GM18505 (cell line): ENCODE measurements around the gene KIF26A.

Experiments used
- ATAC-seq: cut with Tn5 transposase; IDR thresholded peaks from one replicate; pipeline ENCODE4 v1.9.1; 2021; ENCODE audit not compliant: unreplicated experiment
- POLR2A ChIP-seq: IDR thresholded peaks from 4 replicates; pipeline ENCODE4 v1.6.1; 2011; ENCODE audit warnings: borderline replicate concordance; ENCODE audit not compliant: insufficient read depth, insufficient read length; ENCODE audit errors: extremely low read depth

Gene KIF26A

DNA sequence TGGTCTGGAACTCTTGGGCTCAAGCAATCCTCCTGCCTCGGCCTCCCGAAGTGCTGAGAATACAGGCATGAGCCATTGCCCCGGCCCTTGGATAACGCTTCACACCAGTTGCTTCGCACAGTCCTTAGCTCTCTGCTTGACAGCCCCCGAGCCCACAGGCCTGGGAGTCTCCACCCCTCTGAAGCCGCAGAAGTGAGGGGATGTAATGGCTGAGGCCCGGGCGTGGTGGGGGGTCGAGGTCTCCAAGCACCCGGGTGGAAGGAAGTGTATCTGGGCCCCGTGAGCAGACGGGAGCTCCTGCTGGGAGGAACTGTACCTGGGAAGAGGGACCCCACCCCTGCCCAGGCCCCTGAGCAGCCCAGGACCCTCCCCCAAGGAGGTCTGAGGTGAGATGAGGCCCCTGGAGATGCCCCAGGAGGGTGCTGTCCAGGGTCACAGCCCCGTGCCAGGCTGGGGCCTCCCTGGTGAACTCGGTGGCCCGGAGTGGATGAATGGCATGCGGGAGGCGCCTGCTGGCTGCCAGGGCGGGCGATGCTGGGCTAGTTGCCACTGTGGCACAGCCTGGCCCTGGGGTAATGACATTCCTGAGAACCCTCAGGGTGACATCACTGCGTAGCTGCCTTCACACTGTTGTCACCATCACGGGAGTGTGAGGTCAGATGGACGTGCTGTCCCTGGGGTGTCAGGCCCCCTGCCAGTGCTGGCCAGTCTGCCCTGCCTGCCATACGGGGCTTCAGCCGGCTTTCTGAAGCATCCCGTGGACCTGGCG is 48.9 kb downstream of the KIF26A start:
- no peak for TF ChIP-seq POLR2A
- ATAC-seq: no peak

DNA sequence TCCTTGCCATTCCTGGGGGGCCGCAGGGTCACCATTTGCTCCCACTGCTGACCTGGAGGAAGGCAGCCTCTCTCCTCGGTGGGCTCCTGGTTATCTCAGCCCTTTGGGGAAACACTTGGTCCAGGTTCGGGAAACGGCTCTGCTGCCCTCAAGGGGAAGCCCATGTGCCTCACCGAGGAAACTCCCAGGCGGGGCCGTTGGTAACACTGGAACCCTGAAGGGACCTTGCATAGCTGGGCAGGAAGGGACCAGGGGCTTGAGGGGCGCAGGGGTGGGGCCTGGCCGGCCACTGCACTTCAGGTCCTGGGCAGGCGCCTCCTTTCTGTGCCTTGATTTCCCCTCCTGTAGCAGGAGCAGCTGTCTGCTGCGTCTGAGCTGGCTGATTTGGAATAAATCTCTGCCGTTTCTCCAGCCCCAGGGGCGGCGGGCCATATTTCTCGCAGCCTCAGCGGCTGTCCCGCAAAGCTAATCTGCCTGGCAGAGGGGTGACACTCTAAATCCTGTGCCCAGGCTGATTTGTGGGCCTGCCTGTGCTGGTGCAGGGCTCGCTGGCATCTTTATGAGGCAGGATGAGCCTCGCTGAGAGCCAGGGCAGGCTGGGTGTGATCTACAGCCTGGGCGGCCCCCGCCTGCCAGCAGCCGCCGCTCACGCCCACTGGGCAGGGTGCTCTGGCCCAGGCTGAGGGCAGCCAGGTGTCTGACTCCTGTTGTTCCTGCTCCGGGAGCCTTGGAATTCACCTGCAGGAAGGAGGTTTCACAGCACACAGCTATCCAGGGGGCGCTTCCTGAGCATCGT is 49.7 kb downstream of the KIF26A start:
- no peak for TF ChIP-seq POLR2A
- no peak for ATAC-seq

DNA sequence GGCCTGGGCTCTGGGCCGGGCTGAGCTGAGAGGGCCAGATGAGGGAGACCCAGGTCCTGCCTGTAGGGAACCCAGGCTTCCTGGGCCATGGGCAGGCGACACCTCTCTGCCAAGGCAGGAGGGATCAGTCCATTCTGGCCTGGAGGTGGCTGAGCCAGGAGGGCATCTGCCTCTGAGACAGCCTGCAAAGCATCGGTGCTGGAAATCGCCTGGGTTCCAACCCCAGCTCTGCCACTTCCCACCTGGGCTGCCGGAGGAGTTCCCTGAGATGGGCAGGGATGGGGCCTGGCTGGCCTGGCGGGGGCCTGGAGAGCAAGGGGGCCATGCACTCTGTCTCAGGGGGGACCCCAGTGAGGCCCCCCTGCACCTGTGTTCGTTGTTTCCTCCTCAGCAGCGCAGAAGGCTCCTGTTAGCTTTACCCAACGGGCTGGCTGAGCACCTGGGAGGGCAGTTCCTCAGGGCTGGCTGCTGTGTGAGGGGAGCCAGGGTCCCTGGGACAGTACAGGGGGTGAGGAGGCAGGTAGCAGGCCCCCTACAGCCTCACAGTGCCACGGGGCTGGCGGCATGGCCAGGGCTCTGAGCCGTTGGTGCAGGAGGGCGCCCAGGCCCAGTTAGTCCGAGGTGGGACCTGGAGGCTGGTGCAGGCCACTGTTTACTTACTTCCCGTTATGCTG is 50.5 kb downstream of the KIF26A start:
- TF ChIP-seq POLR2A: no peak
- no peak for ATAC-seq

DNA sequence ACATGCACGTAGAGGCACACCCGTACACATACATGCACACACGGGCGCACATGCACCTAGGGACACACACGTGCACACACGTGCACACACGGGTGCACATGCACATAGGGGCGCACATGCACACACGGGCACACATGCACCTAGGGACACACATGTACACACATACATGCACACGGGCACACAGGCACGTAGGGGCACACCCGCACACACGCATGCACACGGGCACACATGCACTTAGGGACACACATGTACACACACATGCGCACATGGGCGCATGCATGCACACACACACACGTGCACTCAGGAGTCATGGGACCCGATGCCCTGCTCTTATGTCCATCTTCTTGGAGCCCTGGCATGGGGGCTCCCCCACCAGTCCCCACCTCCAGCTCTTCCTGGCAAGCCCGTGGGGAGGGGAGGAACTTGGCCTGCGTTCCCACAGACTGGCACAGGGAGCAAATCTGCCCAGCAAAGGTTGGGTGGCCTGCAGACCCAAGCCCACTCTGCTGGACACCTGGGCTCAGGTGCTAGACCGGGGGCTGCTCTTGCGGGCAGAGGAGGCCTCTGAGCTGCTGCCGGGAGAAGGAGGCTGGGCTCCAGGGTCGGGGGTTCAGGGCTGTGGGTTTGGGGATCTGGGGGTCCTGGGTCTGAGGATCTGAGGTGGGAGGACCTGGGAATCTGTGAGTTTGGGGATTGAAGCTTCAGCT is 51.4 kb downstream of the KIF26A start:
- no peak for TF ChIP-seq POLR2A
- ATAC-seq: no peak

DNA sequence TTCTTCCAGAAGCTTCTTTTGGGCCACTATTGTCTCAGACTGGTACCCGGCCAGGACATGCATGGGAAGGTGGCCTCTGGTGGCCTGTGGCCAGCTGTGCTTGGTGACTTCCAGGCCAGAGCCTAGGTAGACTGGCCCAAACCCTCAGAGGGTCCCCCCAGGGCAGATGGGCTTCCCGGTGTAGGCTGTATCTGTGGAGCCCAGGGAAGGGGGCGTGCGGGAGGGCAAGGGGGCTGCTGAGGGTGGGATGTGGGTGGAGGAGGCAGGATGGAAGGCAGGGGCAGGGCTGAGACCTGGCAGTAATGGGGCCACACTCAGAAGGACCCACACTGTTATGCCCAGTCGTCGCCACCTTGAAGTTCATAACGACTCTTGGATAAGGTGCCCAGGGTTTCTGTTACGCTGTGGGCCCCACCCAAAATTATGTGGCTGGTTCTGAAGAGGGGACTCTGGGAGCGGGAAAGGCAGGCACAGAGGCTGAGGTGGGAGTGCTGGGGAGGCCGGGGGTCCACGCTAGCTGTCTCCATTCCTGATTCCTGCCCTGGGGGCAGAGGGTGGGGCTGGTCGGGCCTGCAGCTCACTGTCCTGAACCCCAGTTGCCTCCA is 52.1 kb downstream of the KIF26A start:
- TF ChIP-seq POLR2A: no peak
- no peak for ATAC-seq

DNA sequence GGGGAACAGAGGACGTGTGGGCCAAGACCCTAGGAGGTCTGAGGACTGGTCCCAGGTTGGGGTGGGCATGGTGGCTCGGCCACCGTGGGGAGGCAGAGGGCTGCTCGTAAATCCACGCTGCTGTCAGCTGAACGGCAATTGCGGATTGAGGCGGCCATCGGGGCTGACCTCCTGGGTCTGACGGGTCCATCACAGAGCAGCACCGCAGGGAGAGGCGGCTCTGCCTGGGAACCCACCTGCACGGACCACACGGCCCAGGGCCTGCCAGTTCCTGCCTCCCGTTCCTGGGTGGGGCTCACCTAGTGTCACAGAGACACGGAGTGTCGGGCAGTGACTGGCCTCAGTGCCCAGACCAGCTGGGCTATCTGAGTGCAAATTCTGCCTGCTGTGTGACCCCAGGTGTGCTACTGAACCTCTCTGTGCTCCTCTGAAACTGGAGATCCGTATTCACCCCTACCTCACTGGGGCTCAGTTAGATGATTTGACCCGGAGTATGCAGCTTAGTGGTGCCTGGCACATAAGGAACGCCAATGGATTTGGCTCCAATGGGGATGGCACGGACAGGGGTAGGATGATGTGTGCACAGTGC is 53.1 kb downstream of the KIF26A start:
- TF ChIP-seq POLR2A: no peak
- no peak for ATAC-seq

DNA sequence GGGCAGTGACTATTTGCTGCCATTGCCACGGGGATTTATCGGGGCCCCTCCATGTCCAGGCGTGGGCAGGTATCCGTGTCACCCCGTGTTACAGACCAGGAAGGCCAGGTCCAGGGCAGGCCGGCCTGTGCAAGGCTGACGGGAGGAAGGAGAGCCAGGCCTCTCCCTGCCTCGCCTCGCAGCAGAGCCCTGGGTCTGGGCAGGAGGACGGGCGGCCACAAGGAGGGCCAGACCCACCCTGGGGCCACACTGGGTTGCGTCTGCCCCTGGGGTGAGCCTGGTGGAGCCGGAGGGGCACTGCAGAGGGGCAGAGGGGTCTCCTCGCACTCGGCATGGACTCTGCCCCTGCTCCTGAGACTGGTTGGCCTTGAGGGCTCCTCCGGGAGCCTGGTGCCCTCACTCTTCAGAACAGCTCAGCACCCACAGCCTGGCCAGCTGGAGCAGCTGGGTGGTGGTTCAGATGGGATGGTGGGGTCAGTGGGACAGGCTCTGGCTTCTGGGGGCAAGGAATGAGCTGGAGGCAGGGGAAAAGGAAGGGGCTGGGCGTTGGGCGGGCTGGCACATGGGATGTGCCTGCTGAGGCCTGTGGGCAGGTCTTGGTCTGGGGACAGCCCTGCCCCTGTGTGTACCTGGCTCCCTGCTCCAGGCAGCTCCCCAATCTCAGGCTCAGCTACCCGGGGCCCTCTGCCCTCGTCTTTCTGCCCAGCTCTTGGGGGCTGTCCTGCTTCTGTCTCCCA is 53.9 kb downstream of the KIF26A start:
- TF ChIP-seq POLR2A: no peak
- no peak for ATAC-seq

DNA sequence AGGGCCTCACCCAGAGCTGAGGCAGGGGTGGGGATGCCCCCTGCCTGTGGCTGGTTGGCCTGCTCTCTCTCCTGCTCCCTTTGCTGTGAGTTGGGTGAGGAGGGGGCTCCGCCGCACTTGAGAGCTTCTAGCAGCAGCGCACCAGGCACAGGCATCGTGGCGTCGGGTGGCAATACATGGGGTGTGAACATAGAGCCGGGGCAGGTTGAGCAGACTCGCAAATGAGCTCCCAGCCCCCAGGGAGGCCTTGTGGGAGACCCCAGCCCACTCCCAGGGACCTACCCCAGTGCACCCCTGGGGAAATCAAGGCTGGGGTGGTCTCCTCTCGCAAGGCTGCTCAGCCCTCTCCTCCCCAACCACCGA is 54.5 kb downstream of the KIF26A start:
- no peak for TF ChIP-seq POLR2A
- ATAC-seq: no peak

DNA sequence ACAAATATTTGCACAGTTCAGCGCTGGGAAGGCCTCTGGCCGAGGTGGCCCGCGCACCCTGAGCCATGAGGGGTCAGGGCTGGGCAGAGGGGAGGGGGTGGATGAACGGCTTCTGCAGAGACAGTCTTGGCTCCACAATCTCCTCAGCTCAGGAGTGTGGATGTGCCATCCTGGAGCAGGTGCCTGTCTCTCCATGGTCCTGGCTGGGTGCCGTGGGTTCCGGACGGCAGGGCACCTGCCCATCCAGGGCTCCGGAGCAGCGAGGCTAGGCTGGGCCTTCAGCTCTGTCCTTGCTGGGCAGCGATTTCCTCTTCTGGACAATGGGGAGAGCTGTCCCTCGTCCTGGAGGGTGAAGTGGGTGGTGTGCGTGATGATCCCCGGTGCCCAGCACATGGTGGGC is 55.6 kb downstream of the KIF26A start:
- ATAC-seq: no peak
- TF ChIP-seq POLR2A: no peak

DNA sequence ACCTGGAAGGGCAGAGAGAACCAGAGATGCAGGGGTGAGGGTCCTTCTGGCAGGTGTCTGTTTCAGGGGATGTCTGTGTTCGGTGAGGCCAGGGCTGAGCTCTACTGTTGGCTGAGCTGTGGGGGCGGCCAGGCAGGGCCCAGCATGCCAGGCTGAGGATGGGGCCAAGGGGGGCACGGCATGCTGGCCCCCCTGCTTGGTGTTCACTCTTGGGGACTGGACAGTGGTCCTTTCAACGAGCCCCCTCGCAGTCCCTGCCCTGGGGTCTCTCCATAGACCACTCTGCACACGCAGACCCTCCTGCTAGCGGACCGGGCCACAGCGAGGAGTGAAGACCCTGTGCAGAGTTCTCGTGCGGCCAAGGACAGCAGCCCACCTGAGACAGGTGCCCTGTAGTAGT is 56.3 kb downstream of the KIF26A start:
- no peak for ATAC-seq
- TF ChIP-seq POLR2A: no peak

DNA sequence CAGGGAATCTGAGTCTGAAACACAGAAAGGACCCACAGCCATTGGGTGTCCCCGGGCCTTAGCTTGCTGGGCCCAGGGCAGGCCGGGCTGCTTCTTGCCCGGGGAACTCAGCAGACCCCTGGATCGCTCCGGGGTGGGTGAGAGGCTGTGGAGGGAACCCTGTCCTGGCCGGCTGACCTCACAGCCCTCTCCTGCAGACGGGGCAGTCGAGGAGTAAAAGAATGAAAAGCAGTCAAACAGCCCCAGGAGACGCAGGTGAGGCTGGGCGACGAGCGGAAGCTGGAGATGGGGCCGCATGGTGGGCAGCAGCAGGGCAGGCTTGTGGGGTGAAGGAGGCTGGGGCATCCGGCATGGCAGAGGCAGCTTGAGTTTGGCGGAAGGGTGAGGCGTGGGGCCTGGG is 57.0 kb downstream of the KIF26A start:
- no peak for ATAC-seq
- TF ChIP-seq POLR2A: no peak

DNA sequence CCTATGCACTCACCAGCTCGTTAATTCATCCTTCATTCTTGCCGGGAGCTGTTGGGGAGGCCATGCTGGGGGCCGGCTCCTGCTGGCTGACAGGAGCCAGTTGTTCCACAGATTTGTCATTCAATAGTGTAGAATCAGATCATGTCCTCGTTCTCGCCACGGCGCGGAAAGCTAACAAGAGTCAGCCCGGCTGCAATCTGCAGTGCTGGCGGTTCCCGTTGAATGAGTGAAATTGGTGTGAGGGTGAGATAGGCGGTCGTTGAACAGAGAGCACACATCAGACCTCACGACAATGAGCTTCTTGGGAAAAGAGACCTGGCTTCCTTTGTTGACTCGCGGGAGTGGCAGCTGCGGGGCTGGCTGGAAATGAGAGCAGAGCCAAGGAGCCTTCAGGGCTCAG is 57.5 kb downstream of the KIF26A start:
- TF ChIP-seq POLR2A: no peak
- no peak for ATAC-seq
